DND-41 (cell line): ENCODE measurements around the gene TUBA3E.

ENCODE experiments used
- CTCF ChIP-seq: IDR thresholded peaks from 2 replicates; pipeline ENCODE4 v1.5.1; 2012; ENCODE audit warnings: borderline replicate concordance, low read length, moderate library complexity, mild to moderate bottlenecking; ENCODE audit not compliant: poor library complexity, severe bottlenecking; ENCODE audit errors: extremely low read depth
- EZH2 ChIP-seq: IDR thresholded peaks from 3 replicates; pipeline ENCODE4 v1.6.1; 2012; ENCODE audit warnings: borderline replicate concordance, low read depth, mild to moderate bottlenecking, moderate library complexity, low read length, inconsistent platforms; ENCODE audit not compliant: severe bottlenecking

GRCh38 chr2:130181325-130181879 is 16.8 kb downstream of the TUBA3E start, which contains the start of gene SMPD4:
- TF ChIP-seq CTCF (no peak), EZH2 (no peak)
